ENCODE results near the gene DESI2.
A peak's percentile ranks its signal among the peaks of the same experiment; 100 is the strongest.

Gene DESI2

GRCh38 chr1:244639561-244639960 lies 13.4 kb upstream of the DESI2 start:
- DNase-seq (ENCODE audit: insufficient read length) (no peak), FAIRE-seq (no peak)

GRCh38 chr1:244640917-244641316 lies 12.0 kb upstream of the DESI2 start:
- FAIRE-seq (no peak), DNase-seq (ENCODE audit: insufficient read length) (no peak)
- TF ChIP-seq TAF1 (IDR thresholded peaks at IDR 0.05; ENCODE audit: borderline replicate concordance, low read depth, low read length) (no peak), POLR2AphosphoS5 (IDR thresholded peaks at IDR 0.05; ENCODE audit: low read depth, low read length) (no peak), POLR2A (IDR thresholded peaks at IDR 0.05; ENCODE audit: low read depth, low read length) (no peak)

More at GRCh38 chr1:244639561-244639960, 13.4 kb upstream of the DESI2 start:
- TF ChIP-seq POLR2A (IDR thresholded peaks at IDR 0.05; ENCODE audit: low read depth, low read length) (no peak), TAF1 (IDR thresholded peaks at IDR 0.05; ENCODE audit: borderline replicate concordance, low read depth, low read length) (no peak), POLR2AphosphoS5 (IDR thresholded peaks at IDR 0.05; ENCODE audit: low read depth, low read length) (no peak)

- no peak for TF ChIP-seq TAF1 (IDR thresholded peaks at IDR 0.05; ENCODE audit: borderline replicate concordance, low read depth, low read length)
- TF ChIP-seq POLR2A (IDR thresholded peaks at IDR 0.05; ENCODE audit: low read depth, low read length): no peak
- no peak for TF ChIP-seq POLR2AphosphoS5 (IDR thresholded peaks at IDR 0.05; ENCODE audit: low read depth, low read length)
- DNase-seq (ENCODE audit: insufficient read length): no peak
- no peak for FAIRE-seq
Observed at GRCh38 chr1:244642526-244642925, 10.4 kb upstream of the DESI2 start.

- DNase-seq (ENCODE audit: insufficient read length) (no peak), FAIRE-seq (no peak)
- TF ChIP-seq POLR2A (IDR thresholded peaks at IDR 0.05; ENCODE audit: low read depth, low read length) (no peak), TAF1 (IDR thresholded peaks at IDR 0.05; ENCODE audit: borderline replicate concordance, low read depth, low read length) (no peak)
Observed at GRCh38 chr1:244642988-244643387, 9.9 kb upstream of the DESI2 start.

- no peak for FAIRE-seq
Observed at GRCh38 chr1:244645414-244645813, 7.5 kb upstream of the DESI2 start.

GRCh38 chr1:244645890-244646289 lies 7.0 kb upstream of the DESI2 start:
- DNase-seq (ENCODE audit: insufficient read length) (no peak), FAIRE-seq (no peak)
- TF ChIP-seq POLR2A (IDR thresholded peaks at IDR 0.05; ENCODE audit: low read depth, low read length): no peak
- no peak for TF ChIP-seq TAF1 (IDR thresholded peaks at IDR 0.05; ENCODE audit: borderline replicate concordance, low read depth, low read length)
- no peak for TF ChIP-seq POLR2AphosphoS5 (IDR thresholded peaks at IDR 0.05; ENCODE audit: low read depth, low read length)

More at GRCh38 chr1:244645414-244645813, 7.5 kb upstream of the DESI2 start:
- DNase-seq (ENCODE audit: insufficient read length): no peak
- TF ChIP-seq POLR2AphosphoS5 (IDR thresholded peaks at IDR 0.05; ENCODE audit: low read depth, low read length) (no peak), TAF1 (IDR thresholded peaks at IDR 0.05; ENCODE audit: borderline replicate concordance, low read depth, low read length) (no peak), POLR2A (IDR thresholded peaks at IDR 0.05; ENCODE audit: low read depth, low read length) (no peak)

- FAIRE-seq: no peak
- DNase-seq (ENCODE audit: insufficient read length): no peak
Observed at GRCh38 chr1:244647819-244648218, 5.1 kb upstream of the DESI2 start.

GRCh38 chr1:244651956-244652622 lies 837 bp upstream of the DESI2 start:
- FAIRE-seq (no peak), DNase-seq (ENCODE audit: insufficient read length) (no peak)
- TF ChIP-seq POLR2A (IDR thresholded peaks at IDR 0.05; ENCODE audit: low read depth, low read length) (0 out of 2 replicates have a peak, but pooled peaks have one; percentile 43), TAF1 (IDR thresholded peaks at IDR 0.05; ENCODE audit: borderline replicate concordance, low read depth, low read length) (no peak)

More at GRCh38 chr1:244647819-244648218, 5.1 kb upstream of the DESI2 start:
- no peak for TF ChIP-seq POLR2AphosphoS5 (IDR thresholded peaks at IDR 0.05; ENCODE audit: low read depth, low read length)
- no peak for TF ChIP-seq TAF1 (IDR thresholded peaks at IDR 0.05; ENCODE audit: borderline replicate concordance, low read depth, low read length)
- TF ChIP-seq POLR2A (IDR thresholded peaks at IDR 0.05; ENCODE audit: low read depth, low read length): no peak

- TF ChIP-seq POLR2A (IDR thresholded peaks at IDR 0.05; ENCODE audit: low read depth, low read length) (no peak), TAF1 (IDR thresholded peaks at IDR 0.05; ENCODE audit: borderline replicate concordance, low read depth, low read length) (no peak), POLR2AphosphoS5 (IDR thresholded peaks at IDR 0.05; ENCODE audit: low read depth, low read length) (no peak)
- DNase-seq (ENCODE audit: insufficient read length) (no peak), FAIRE-seq (no peak)
Observed at GRCh38 chr1:244653439-244654107, 647 bp downstream of the DESI2 start.

- no peak for TF ChIP-seq TAF1 (IDR thresholded peaks at IDR 0.05; ENCODE audit: borderline replicate concordance, low read depth, low read length)
- TF ChIP-seq POLR2A (IDR thresholded peaks at IDR 0.05; ENCODE audit: low read depth, low read length): no peak
- TF ChIP-seq POLR2AphosphoS5 (IDR thresholded peaks at IDR 0.05; ENCODE audit: low read depth, low read length): no peak
- DNase-seq (ENCODE audit: insufficient read length) (no peak), FAIRE-seq (no peak)
Observed at GRCh38 chr1:244654108-244655038, 1.4 kb downstream of the DESI2 start.

- DNase-seq (ENCODE audit: insufficient read length) (no peak), FAIRE-seq (no peak)
- TF ChIP-seq TAF1 (IDR thresholded peaks at IDR 0.05; ENCODE audit: borderline replicate concordance, low read depth, low read length) (no peak), POLR2A (IDR thresholded peaks at IDR 0.05; ENCODE audit: low read depth, low read length) (no peak), POLR2AphosphoS5 (IDR thresholded peaks at IDR 0.05; ENCODE audit: low read depth, low read length) (no peak)
Observed at GRCh38 chr1:244655186-244655585, 2.3 kb downstream of the DESI2 start.

Data from GM12892 (cell line).